GM11168 (cell line): ENCODE results near the gene BRI3.

Experiments
- in situ Hi-C: fragments of 300-500 bp; cut with MboI; formaldehyde crosslinking; loops from one replicate; pipeline ENCODE4 v1.12.0; 2022; ENCODE audit warnings: low sequenced_read_pairs; ENCODE audit not compliant: unreplicated experiment

The BRI3 gene

DNA sequence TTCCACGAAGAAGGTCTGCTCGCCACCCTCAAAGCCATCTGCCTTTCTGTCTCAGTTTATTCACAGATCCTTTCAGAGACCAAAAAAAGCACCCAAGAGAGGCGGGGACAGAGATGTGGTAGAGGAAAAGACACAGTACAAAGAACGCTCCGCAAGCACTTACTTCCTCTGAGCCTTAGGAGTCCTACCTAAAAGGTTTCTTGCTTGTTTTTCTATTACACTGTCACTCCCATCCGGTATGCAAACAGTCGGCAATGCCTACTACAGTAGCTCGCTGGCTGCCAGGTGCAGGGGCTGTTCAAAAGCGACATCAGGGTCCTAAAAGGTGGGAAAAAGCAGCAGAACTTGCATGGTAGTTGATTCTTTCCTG lies 30.3 kb upstream of the BRI3 start:
- in situ Hi-C loops: no loop called here

DNA sequence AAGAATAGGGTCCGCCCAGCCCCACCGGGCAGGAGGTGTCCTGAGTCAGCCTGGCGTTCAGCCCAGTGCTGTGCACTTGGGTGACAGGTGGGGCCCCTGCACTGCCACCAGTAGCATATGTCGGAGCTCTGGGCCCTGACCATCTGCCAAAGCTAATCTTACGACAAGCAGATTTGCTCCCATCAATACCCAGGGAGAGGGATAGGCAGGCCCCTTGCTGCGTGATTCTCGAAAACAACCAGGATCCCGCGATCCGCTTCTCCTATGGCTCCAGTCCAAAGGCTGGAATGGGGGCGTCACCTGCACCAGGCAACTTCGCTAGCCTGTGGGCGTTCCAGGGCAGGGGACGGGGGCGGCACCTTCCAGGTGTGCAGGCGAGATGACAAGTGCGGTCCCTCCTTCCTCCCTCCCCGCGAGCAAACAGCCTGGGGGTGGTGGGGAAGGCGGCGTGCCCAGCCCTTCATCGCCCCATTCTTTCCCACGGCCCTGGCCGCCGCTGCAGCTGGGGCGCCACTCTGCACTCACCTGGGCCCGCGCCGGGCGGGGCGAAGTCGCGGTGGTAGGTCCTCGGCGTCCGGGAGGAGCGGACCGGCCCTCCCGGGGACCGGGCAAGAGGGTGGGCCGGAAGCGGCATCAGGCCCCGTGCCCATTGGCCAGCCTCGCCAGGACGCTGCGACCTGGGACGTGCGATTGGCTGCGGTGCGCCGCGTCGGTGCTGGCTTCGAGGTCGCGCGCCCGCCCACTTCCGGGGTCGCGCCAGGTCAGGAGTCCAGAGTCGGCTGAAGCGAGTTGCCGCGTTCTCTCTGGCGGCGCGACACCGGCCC lies 29.7 kb upstream of the BRI3 start, which contains the start of gene TECPR1:
Gene TECPR1, minus strand, starts transcription at position 632 of the 824 bp plus-strand sequence. CDS start 6,086 bp downstream, outside the sequence.
- in situ Hi-C loops: no loop called here

DNA sequence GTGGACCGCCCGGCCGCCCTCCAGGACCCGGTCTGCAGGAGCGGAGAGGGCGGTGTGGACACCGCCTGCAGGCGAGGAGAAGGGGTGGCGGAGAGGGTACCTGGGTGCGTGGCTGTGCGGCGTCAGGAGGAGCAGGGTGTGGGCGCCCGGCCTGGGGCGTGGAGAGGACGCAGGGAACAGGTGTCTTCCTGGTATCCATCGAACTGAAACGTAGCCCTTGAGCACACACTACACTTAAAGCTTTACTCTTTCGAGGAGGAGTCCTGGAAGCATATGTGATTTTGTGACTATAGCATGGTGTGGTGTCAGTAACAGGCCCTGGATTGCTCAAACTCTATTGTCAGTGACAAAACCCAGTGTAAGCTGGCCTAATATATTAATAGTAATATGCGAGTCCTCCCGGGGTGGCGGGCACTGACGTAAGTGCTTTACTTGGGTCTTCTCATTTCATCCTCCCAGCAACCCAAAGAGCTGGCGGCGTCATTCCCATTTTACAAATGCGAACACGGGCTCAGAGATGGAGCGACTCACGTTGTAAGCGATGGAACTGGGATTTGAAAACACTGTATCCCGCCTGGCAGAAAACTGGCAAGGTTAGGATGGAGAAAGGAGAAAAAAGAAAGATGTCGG lies 28.9 kb upstream of the BRI3 start:
- in situ Hi-C loops: no loop called here

DNA sequence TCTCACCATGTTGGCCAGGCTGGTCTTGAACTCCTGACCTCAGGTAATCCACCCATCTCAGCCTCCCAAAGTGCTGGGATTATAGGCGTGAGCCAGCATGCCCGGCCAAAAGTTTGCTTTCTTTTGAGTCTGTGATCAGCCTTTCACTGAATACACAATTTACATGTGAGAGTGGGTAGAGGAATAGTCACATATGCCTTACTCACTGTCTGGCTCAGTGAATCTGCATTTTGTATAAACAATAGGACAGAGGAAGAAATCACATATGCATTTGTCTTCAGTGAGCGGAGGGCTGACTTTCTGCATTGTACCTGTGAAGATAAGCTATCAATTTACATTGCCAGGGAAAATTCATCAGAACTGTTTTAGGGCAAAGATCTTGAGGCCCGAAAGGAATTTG lies 27.0 kb upstream of the BRI3 start:
- in situ Hi-C loops: no loop called here

DNA sequence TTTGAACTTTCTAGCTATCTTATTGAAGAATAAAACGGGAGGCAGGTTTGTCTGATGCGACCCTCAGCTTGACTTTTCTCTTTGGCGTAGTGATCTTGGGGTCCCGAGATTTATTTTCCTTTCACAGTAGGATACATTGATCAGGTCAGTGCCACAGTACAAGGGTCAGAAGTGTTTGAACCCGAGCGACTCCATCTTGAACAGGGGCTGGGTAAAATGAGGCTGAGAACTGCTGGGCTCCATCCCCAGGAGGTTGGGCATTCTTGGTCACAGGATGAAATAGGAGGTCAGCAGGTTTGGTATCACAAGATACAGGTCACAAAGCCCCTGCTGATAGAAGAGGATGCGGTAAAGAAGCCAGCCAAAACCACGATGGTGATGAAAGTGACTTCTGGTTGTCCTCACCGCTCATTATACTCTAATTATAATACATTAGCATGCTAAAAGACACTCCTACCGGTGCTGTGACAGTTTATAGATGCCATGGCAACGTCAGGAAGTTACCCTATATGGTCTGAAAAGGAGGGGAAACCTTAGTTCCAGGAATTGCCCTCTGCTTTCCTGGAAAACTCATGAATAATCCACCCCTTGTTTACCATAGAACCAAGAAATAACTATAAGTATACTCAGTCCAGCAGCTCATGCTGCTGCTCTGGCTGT lies 26.4 kb upstream of the BRI3 start:
- in situ Hi-C loops: no loop called here

DNA sequence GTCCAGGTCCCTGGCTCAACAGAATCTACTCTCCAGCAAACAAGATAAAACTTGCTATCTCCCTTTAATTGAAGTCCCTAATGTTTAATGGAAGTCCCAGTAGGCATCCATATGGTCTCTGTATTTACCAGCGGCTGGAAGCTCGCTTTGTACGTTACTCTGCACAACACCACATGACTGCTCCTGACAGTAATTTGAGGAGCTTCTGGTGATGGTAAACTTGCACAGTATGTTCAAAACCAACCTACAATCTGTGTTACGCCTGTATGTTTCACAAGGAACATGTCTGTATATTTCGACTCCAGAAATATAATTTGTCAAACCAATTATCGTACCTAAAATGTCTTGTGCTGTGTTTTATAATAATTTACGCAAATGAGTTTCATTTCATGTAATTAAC lies 25.1 kb upstream of the BRI3 start:
- in situ Hi-C loops: no loop called here

DNA sequence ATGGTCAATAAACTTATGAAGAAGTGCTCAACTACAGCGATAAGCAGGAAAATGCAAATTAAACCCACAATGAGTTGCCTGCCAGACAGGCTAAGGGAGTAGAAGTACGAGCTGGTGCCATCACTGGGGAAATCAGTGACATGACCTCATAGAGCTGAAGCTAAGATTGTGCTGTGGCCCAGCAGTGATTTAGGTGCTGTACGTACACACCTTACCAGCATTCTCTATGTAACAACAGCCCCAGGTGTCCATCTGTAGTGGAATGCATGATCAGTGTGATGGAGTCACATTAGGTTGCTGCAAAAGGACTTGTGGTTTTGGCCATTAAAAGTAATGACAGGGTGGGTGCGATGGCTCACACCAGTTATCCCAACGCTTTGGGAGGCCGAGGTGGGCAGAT lies 23.8 kb upstream of the BRI3 start:
- in situ Hi-C loops: no loop called here

DNA sequence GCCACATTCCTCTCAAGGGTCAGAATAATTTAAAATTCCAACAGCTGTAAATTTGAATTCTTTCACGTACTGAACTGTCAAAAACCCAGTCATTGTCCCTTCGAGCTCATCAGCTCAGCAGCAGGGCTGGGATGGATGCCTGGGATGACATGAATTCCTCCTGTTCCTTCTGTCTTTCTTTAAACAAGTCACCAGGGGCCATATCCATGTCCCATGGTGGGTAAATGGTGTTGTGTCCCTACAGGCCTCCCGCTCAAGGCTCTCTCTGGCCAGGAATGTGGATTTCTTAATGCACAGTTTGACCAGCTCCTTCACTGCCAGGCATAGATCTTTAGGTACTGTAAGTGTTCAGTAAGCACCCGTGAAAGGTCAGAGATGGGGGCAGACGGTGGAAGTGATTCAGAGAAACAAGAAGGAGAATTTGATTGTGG lies 15.6 kb upstream of the BRI3 start:
- in situ Hi-C loops: no loop called here

DNA sequence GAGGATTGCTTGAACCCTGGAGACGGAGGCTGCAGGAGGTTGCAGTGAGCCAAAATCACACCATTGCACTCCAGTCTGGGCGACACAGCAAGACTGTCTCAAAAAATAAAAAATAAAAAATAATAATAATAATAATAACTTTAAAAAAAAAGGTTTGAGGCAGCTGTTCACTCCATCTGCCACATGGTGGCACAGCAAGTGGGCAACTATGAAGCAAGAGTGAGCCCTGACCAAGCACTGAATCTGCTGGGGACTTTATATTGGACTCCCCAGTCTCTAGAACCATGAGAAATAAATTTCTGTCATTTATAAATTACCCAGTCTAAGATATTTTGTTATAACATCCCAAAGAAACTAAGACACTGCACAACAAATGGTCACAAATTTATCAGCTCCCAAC lies 14.6 kb upstream of the BRI3 start:
- in situ Hi-C loops: no loop called here

DNA sequence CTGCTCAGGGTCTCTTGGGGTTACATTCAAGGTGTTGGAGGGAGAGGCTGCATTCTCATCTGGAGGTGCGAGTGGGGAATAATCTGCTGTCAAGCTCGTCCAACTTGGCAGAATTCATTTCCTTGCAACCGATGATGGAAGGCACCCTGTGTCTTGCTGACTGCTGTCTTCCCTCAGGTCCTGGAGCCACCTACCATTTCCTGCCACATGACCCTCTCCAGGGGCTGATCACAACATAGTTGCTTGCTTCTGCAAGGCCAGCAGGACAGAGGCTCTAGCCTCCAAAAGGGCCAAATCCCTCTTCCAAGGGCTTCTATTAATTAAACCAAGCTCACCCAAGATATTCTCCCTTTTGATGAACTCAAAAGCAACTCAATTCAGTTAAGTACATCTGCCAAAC lies 14.2 kb upstream of the BRI3 start:
- in situ Hi-C loops: no loop called here

DNA sequence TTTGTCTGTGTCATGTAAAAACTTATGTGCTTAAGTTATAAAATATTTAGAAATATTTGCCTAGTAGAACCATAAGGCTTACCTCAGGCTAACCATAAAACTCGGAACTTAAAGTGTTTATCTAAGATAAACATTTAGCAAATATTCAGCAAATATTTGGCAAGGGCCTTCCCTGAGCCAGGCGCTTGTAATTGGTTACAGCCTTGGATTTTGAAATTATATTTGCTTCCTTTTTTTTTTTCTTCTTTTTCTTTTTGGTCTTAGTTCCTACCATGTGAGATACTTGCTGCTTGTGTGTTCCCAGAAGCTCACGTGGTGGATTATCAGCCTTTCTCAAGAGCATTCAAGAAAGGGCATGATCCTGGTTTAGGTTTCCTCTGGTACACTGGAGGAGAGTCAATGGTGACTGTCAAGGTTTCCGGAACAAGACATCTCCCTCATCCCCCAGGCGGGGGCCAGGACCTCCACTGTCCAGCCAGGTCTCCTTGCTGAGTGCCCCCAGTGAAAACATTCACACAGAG lies 5.2 kb upstream of the BRI3 start:
- in situ Hi-C loops: no loop called here

DNA sequence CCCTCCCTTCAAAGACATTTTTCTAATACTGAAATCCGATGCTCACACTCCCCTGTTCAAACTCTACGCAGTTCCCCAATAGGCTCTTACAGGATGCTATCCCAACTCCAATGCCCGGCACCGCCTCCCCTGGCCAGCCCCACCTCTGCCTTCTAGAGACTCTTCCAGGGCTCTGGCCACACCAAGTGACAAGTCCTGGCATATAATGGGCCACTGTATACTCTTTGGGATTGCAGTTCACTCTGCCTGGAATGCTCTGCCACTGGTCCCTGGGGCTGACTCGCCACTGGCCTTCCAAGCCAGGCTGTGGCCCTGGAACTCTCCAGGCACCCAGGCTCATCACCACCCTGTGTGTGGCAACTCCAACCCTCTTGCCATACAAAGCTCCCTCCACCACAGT lies 3.1 kb upstream of the BRI3 start:
- in situ Hi-C loops: no loop called here

DNA sequence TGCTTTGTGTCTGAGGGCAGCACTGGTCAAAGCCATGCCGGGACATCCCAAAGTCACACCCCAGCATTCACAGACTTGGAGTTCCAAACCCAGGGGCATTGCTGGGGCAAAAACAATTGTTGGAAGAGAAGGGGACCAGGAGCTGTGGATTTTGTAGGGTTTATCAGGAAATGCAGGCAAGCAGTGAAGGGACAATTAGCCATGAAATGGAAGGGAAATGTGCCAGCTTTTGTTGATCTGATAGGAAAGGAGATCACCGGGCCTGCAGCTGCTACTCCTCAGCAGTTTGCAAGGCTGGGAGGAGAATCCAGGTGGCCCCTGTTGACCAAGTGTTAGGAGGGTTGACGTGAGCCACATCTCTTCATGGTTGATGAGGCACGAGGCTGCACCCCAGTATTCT lies 2.5 kb upstream of the BRI3 start:
- in situ Hi-C loops: no loop called here

DNA sequence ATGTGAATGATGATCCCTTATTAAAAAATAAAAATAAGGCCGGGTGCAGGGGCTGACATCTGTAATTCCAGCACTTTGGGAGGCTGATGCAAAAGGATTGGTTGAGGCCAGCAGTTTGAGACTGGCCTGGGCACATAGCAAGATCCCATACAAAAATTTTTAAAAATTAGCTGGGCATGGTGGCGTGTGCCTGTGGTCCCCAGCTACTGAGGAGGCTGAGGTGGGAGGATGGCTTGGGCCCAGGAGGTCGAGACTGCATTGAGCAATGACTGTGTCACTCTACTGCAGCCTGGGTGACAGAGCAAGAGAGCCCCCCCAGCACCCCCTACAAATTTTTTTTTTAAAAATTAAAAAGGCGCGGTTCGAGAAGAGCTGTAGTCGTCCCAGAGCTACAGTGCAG lies 1.2 kb upstream of the BRI3 start:
- in situ Hi-C loops: no loop called here

DNA sequence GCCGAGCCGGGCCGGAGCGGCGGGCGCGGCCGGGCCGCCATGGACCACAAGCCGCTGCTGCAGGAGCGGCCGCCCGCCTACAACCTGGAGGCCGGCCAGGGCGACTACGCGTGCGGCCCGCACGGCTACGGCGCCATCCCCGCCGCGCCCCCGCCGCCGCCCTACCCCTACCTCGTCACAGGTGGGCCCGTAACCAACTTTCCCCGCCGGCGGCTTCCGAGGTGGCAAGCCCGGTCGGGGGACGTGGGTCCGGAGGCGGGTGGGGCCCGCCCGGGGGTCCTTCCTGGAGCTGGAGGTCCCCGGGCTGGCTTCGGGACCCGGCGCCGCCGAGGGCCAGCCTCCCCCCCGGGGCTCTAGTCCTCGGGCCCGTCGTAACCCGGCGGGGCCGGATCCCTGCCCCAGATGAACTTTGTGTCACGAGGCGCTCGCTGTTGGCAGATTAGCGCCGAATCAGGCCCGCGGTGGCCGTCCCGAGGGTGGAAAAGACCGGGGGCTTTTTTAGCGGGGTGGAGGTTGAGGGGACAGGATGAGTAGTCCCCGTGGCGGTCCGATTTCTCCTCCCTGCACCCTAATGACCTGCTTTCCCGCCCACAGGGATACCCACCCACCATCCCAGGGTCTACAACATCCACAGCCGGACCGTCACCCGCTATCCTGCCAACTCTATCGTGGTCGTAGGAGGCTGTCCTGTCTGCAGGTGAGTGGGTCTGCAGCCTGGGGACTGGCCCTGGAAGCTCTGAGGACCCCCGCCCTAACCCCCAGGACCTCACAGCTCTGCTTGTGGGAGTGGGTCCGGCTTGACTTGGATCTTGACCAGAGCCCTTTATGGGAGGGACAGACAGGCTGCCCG lies 496 bp downstream of the BRI3 start:
- in situ Hi-C loops: no loop called here

DNA sequence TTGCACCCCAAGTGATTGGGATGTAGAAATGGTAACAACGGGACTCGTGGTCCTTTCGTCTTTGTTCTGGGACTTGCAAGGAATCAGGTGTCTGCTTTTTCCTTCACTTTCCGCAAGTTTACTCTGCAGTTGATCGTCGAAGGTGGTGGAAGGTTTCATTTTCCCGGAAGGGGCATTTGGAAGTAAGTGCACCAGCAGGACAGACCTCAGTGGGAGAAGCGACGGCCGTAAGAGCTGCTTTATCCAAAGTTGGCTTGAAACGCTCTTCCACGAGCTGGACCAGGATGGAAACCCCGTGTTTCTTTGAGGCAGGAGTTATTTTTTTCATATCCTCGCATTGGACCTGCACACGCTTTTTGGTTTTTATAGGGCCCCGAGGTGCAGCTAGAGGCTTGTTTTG lies 1.2 kb downstream of the BRI3 start:
- in situ Hi-C loops: no loop called here

DNA sequence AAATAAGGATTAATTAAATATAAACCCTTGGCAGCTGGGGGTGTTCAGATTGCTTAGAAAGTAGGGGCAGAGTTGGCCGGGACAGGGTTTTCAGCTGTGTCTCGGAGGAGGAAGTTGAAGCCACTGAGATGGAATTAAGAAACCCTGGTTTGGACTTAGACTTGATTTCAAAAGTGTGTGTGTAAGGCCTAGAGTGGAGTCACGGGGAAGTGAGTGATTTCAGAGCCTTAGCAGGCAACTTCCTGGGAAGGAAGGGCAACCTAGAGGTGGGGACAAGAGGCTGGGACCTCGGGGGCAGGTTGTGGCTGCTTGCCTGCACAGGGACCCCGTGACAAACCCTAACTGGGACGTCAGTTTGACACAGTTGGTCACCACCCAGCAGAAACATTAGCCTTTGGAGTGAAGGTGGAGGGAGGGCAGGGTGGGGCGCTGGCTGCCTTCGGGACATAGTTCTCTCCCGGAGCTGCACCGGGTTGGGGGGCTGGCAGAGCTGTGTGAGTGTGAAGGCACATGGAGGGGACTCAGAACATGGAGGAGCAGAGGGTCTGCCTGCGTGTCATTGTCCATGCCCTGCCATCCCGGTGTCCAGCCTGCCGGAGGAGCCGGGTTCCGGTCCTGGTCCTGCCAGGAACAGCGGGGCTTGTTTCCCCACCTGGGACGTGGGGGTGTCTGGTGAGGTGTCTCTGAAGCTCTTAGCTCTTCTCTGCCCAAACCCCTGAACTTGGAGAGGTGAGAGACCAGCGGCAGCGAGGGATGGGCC lies 1.8 kb downstream of the BRI3 start:
- in situ Hi-C loops: no loop called here

DNA sequence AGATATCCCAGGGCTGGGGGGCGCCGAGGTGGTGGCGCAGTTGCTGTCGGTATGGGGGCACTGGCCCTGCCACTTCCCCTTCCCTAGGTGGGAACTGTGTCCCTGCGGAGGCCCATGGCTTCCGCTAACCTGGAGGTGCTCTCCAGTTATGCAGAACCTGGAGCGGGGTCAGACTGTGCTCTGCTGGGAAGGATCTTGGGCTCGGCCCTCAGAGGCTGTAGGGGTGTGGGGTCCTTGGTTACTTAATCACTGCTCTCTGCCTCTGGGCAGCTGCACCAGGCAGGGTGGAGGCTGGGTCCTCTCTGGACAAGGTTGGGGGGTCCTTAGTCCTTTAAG lies 2.4 kb downstream of the BRI3 start:
- in situ Hi-C loops: no loop called here

DNA sequence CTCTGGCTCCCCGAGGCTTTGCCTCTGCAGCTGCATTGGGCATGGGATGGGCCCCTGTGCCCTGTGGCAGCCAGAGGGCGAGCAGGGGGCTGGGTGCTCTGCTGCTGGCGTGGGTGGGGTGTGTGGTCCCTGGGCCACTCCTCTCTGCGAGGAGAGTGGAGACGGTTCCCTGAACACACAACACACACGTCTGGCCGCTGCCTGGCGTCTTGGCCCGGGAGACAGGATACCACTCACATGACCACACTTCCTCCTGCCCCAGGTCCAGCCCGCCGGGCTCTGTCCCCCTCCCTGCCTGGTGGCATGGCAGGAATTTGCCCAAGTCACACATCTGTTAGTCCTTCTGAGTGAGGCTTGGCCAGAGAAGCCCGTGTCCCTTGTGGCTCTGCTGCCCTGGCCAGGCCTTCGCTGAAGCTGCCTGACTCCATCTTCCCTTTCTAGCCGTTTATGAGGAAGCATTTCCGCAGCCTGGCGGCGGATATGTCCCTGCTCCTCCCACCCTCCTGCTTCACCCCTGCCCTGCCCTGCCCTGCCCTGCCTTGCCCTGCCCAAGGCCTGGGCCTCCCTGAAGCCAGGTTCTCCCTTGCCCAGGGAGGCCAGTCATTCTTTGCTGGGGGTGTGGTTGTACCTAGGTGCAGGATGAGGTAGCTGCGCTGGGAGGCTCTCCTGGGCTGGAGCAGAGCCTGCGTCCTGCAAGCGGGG lies 3.0 kb downstream of the BRI3 start:
- in situ Hi-C loops: no loop called here
